AG04450 (cell line): ENCODE results near the gene NACC2. TPM values are rescaled to one million over a fixed set of nuclear protein-coding genes. Genes with fewer than 3 reads are reported as not detected.

Experiments
- CTCF ChIA-PET: fragments of 300-600, 350-600 bp; formaldehyde crosslinking; extraction: SDS; loops from one replicate; lab custom pipeline; 2022; ENCODE audit warnings: antibody characterized with exemption, inconsistent platforms; lab: Charles Lee
- POLR2A ChIA-PET: fragments of 350-600 bp; formaldehyde crosslinking; extraction: SDS; loops from one replicate; lab custom pipeline; 2021; ENCODE audit warnings: antibody characterized with exemption, inconsistent platforms; lab: Yijun Ruan, JAX
- DNase-seq: peaks from one replicate; pipeline ENCODE4 v3.0.0-alpha.2; 2011; ENCODE audit warnings: low read depth, low spot score
- H3K27ac ChIP-seq: one replicate; pipeline ENCODE4 v1.5.1; 2012; ENCODE audit warnings: low read depth, low read length, control low read depth
- H3K27me3 ChIP-seq: one replicate; pipeline ENCODE4 v1.6.0; 2012; ENCODE audit warnings: low read length; ENCODE audit not compliant: control insufficient read depth, insufficient read depth
- H3K4me3 ChIP-seq: 2 replicates; pipeline ENCODE4 v1.5.1; 2011; ENCODE audit warnings: mild to moderate bottlenecking, low read depth, low read length, control low read depth
- H3K9me3 ChIP-seq: 2 replicates; pipeline ENCODE4 v1.5.1; 2012; ENCODE audit warnings: low read length; ENCODE audit not compliant: control insufficient read depth, insufficient read depth
- CTCF ChIP-seq: IDR thresholded peaks from 2 replicates; pipeline ENCODE4 v1.5.1; 2011; ENCODE audit warnings: low read depth, low read length, control low read depth, inconsistent platforms
- polyA plus RNA-seq: library from polyadenylated mRNA; depleted of rRNA; stranded (reverse); fragments of >200 nt; gene quantifications from 2 replicates; pipeline ENCODE4 v1.2.3, GENCODE V29; 2011

NACC2 gene
- polyA plus RNA-seq, 1 experiment, result 11.7 TPM

GRCh38 chr9:136061405-136061804 is 33.7 kb downstream of the NACC2 start:
- CTCF ChIA-PET, result interaction anchor here (0.8 kb wide), 1 partner anchor 61 kb away, joined by 3 read pairs; no protein-coding TSS in a partner anchor

DNA sequence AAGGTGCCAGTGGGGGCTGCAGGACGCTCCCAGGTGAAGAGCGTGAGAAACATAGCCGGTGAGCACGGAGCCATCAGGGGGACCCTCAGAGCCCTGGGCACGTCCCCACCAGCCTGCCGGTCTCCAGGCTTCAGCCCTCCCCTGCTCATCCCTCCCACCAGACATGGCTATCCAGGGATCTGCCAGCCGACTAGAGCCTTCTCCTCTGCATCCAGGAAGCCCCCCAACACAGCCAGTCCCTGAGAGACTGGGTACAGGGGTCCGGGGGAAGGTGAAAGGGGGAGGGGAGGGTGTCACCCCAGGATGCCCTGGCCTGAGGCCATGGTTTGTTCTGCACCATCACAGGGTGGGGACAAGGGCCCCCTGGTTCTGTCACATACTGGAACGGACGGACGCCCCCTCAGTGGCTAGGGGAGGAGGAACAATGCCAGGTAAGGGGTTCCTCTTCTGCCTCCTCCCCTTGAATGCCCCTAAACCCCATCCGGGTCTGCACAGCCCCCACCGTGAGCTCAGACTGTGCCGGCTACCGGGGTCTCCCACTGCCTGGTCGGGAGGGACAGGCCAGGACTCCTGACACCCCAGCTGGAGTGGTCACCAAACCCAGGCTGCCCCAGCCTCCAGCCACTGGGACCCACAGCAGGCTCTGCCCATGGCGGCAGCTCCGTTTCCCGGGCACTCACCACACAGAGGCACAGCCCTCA is 34.3 kb downstream of the NACC2 start:
- Histone ChIP-seq H3K27ac (peak overlapping the region; percentile 40), H3K9me3 (no peaks in the 10 kb centered on the region; the same call in 1 of the 2 replicates), H3K27me3 (no peaks in the 10 kb centered on the region), H3K4me3 (no peak overlapping the region)
- ChIA-PET CTCF (interaction anchor here (0.8 kb wide), 1 partner anchor 62 kb away, joined by 3 read pairs; no protein-coding TSS in a partner anchor), POLR2A (interaction anchor here (0.8 kb wide), 1 partner anchor 9 kb away, joined by 4 read pairs; no protein-coding TSS in a partner anchor)
- no peak for TF ChIP-seq CTCF
- DNase-seq, result no peak

More at GRCh38 chr9:136061405-136061804, 33.7 kb downstream of the NACC2 start:
- POLR2A ChIA-PET, result no interaction called here
- H3K4me3 ChIP-seq, result no peak overlapping the region
- H3K27ac ChIP-seq, result no peak overlapping the region
- no peaks in the 10 kb centered on the region for H3K27me3 ChIP-seq
- H3K9me3 ChIP-seq, result no peaks in the 10 kb centered on the region; the same call in 1 of the 2 replicates
- TF ChIP-seq CTCF, result no peak
- no peak for DNase-seq

DNA sequence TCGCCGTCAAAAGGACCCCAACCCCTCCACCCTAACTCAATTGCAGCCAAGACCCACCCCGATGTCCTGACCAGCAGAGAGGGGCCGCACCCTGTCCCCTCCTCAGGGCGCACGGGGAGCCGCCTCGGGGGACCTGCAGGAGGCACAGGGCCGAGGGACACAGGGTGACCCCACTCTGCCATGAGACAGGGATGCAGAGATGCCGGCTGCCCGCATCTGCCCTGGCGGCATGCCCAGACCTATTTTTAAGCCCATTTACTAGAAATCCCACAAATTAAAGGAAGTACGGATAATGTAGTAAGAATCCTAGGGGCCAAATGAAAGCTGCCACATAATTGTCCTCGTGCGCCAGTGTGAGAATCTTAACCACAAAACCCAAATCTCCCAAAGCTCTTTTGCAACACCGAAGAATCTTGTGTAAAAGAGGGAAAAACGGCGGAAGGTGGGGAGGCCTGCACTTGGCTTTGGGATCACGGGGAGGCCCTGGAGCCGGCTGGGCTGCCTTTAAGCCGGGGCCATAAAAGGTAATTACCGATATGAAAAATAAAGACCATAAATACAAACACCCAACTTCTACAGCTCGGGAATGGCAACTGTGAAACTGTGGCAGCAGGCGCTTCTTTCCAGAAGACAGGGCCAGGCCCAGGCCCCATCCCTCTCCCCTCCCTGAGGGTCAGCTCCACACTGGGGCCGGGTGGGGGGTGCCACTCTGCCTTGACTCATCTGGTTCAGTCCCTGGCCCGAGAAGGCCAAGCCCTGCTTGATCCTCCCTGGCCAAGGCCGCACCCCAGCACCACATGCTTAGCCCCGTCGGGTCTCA is 35.0 kb downstream of the NACC2 start:
- POLR2A ChIA-PET, result interaction anchor here (0.6 to 0.8 kb wide), 2 partner anchors 8 to 29 kb away, joined by 3 to 4 read pairs; no protein-coding TSS in a partner anchor
- Histone ChIP-seq H3K27ac (peak overlapping the region; percentile 40), H3K4me3 (no peak overlapping the region), H3K9me3 (no peaks in the 10 kb centered on the region; the same call in 1 of the 2 replicates), H3K27me3 (no peaks in the 10 kb centered on the region)
- no peak for TF ChIP-seq CTCF
- peak; percentile 23 for DNase-seq
- CTCF ChIA-PET, result no interaction called here

DNA sequence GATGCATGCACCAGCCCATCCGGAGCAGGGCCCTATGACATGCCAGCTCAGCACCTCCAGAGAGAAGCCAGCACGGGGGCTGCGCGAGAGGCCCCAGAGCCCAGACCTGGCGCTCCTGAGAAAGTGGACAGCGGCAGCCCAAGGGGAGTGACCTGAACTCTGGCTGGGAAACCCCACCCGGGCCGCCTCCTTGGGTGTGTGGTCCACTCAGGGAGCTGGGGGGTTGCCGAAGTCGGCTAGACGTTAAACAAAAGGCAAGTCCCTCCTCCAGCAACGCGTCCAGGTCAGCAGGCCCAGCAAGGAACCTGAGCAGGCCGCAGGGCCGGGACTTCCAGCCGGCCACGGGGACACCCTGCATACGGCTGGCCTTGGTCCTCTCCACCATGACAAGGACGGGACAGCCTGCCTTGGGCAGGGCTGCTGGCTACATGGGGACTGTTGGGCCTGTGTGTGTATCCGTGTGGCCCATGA is 35.7 kb downstream of the NACC2 start:
- H3K27ac ChIP-seq, result no peak overlapping the region
- CTCF ChIA-PET, result no interaction called here
- POLR2A ChIA-PET, result interaction anchor here (0.6 kb wide), 1 partner anchor 30 kb away, joined by 3 read pairs; no protein-coding TSS in a partner anchor

More for the DNA sequence above, 35.7 kb downstream of the NACC2 start:
- H3K27me3 ChIP-seq, result no peaks in the 10 kb centered on the region
- no peak for TF ChIP-seq CTCF
- H3K9me3 ChIP-seq, result no peaks in the 10 kb centered on the region; the same call in 1 of the 2 replicates
- DNase-seq, result no peak
- no peak overlapping the region for H3K4me3 ChIP-seq
